Measurements from ENCODE around the gene ACHE.

GRCh38 chr7:100856871-100857282, 38.8 kb downstream of the ACHE start:
- TF ChIP-seq CTCF (IDR thresholded peaks at IDR 0.05; ENCODE audit: borderline replicate concordance, extremely low read depth, low read length, poor library complexity, severe bottlenecking), result no peak
- TF ChIP-seq EZH2 (IDR thresholded peaks at IDR 0.05; ENCODE audit: borderline replicate concordance, low read depth, low read length, severe bottlenecking), result no peak

All from DND-41 (cell line).